HG02943 (cell line): Measurements from ENCODE around the gene NEU2.
"Not testable (repeated sequence)": the region's sequence is repeated elsewhere in the genome, so short reads cannot be mapped to it uniquely, and the experiment has no call there.

Experiments used
- ATAC-seq: cut with Tn5 transposase; IDR thresholded peaks from one replicate; pipeline ENCODE4 v1.9.1; 2021; ENCODE audit warnings: mild to moderate bottlenecking, low read depth, moderate library complexity; ENCODE audit not compliant: unreplicated experiment

NEU2 gene

GRCh38 chr2:233033672-233034071, 1.2 kb downstream of the NEU2 start:
- ATAC-seq, result no peak

- ATAC-seq, result no peak
Observed at GRCh38 chr2:233034091-233034882, 1.8 kb downstream of the NEU2 start.

- ATAC-seq, result no peak
Observed at GRCh38 chr2:233035426-233036161, 3.1 kb downstream of the NEU2 start.

GRCh38 chr2:233036162-233036838, 3.8 kb downstream of the NEU2 start:
- ATAC-seq, result no peak

- ATAC-seq, result no peak
Observed at GRCh38 chr2:233037078-233037477, 4.6 kb downstream of the NEU2 start.

- no peak for ATAC-seq
Observed at GRCh38 chr2:233039212-233039845, 6.9 kb downstream of the NEU2 start.

- ATAC-seq, result no peak
Observed at GRCh38 chr2:233039846-233040530, 7.5 kb downstream of the NEU2 start.

GRCh38 chr2:233040571-233040970, 8.1 kb downstream of the NEU2 start:
- ATAC-seq, result no peak

- ATAC-seq, result no peak
Observed at GRCh38 chr2:233041722-233042323, 9.4 kb downstream of the NEU2 start.

- no peak for ATAC-seq
Observed at GRCh38 chr2:233042549-233042948, 10.1 kb downstream of the NEU2 start.

GRCh38 chr2:233044974-233045605, 12.6 kb downstream of the NEU2 start:
- ATAC-seq, result no peak

- ATAC-seq, result no peak
Observed at GRCh38 chr2:233047206-233047605, 14.7 kb downstream of the NEU2 start.

GRCh38 chr2:233047667-233048066, 15.2 kb downstream of the NEU2 start:
- ATAC-seq, result no peak

GRCh38 chr2:233048569-233049193, 16.2 kb downstream of the NEU2 start:
- no peak for ATAC-seq

GRCh38 chr2:233049194-233049761, 16.8 kb downstream of the NEU2 start:
- ATAC-seq, result no peak

GRCh38 chr2:233051241-233052149, 19.0 kb downstream of the NEU2 start:
- no peak for ATAC-seq

GRCh38 chr2:233052517-233052916, 20.0 kb downstream of the NEU2 start:
- not testable (repeated sequence) for ATAC-seq
